Hindlimb muscle (tissue), 1 donor: Measurements from ENCODE around the gene STAT1. TPM values are rescaled to one million over a fixed set of nuclear protein-coding genes. Genes with fewer than 3 reads are reported as not detected.

Experiments
- DNase-seq: peaks from one replicate; pipeline ENCODE4 v3.0.0-alpha.2; 2013
- polyA plus RNA-seq: library from polyadenylated mRNA; unstranded; fragments of 120-200 nt; gene quantifications from one replicate; pipeline ENCODE4 v1.2.1, GENCODE V29; 2013; ENCODE audit not compliant: insufficient read length

Gene STAT1
- polyA plus RNA-seq: 36.5 TPM

- DNase-seq: peak; percentile 96
Measured at GRCh38 chr2:191013932-191014652, at the start of gene STAT1. STAT1 (minus strand) TSS chr2:191014171; CDS start chr2:191010003, 4,168 bp downstream.

- no peak for DNase-seq
Measured at GRCh38 chr2:191063584-191063983, 49.6 kb upstream of the STAT1 start.

- no peak for DNase-seq
Measured at GRCh38 chr2:191061381-191061980, 47.5 kb upstream of the STAT1 start.

- no peak for DNase-seq
Measured at GRCh38 chr2:191059308-191059707, 45.3 kb upstream of the STAT1 start.

- no peak for DNase-seq
Measured at GRCh38 chr2:191056228-191056627, 42.3 kb upstream of the STAT1 start.

GRCh38 chr2:191053256-191053655 lies 39.3 kb upstream of the STAT1 start:
- DNase-seq: no peak

- peak; percentile 60 for DNase-seq
Measured at GRCh38 chr2:191051825-191052778, 38.1 kb upstream of the STAT1 start.

GRCh38 chr2:191051177-191051576 lies 37.2 kb upstream of the STAT1 start:
- no peak for DNase-seq

GRCh38 chr2:191050640-191050987 lies 36.6 kb upstream of the STAT1 start:
- no peak for DNase-seq

GRCh38 chr2:191049728-191050639 lies 36.0 kb upstream of the STAT1 start:
- peak; percentile 58 for DNase-seq

GRCh38 chr2:191048073-191048472 lies 34.1 kb upstream of the STAT1 start:
- DNase-seq: no peak

- no peak for DNase-seq
Measured at GRCh38 chr2:191045141-191045540, 31.2 kb upstream of the STAT1 start.

- no peak for DNase-seq
Measured at GRCh38 chr2:191043438-191043837, 29.5 kb upstream of the STAT1 start.

GRCh38 chr2:191041418-191042161 lies 27.6 kb upstream of the STAT1 start:
- no peak for DNase-seq

GRCh38 chr2:191039616-191040015 lies 25.6 kb upstream of the STAT1 start:
- no peak for DNase-seq

- no peak for DNase-seq
Measured at GRCh38 chr2:191038741-191039140, 24.8 kb upstream of the STAT1 start.

- no peak for DNase-seq
Measured at GRCh38 chr2:191038241-191038725, 24.3 kb upstream of the STAT1 start.

- no peak for DNase-seq
Measured at GRCh38 chr2:191037351-191037750, 23.4 kb upstream of the STAT1 start.

GRCh38 chr2:191036363-191036762 lies 22.4 kb upstream of the STAT1 start:
- no peak for DNase-seq

GRCh38 chr2:191032588-191033429 lies 18.8 kb upstream of the STAT1 start:
- no peak for DNase-seq
